ENCODE data around the gene POLR1C.

DNA sequence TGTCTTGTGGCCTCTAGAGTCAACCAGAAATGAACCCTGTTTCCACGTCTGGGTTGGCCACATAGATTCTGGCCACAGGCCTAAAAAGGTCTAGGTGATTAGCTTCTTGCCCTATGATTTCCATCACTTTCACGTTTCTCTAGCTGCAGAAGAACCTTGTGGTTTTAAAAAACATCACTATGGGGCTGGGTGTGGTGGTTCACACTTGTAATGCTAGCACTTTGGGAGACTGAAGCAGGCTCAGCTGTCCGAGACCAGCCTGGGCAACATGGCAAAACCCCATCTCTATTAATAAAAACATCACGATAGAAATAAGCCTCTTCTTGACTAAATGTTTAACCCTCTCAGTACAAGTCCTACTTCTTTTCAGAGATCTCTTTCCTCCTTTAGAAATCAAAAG lies 27.6 kb downstream of the POLR1C start:
- no peak for TF ChIP-seq POLR2A (IDR thresholded peaks at IDR 0.05)
- TF ChIP-seq, protein P1, sequence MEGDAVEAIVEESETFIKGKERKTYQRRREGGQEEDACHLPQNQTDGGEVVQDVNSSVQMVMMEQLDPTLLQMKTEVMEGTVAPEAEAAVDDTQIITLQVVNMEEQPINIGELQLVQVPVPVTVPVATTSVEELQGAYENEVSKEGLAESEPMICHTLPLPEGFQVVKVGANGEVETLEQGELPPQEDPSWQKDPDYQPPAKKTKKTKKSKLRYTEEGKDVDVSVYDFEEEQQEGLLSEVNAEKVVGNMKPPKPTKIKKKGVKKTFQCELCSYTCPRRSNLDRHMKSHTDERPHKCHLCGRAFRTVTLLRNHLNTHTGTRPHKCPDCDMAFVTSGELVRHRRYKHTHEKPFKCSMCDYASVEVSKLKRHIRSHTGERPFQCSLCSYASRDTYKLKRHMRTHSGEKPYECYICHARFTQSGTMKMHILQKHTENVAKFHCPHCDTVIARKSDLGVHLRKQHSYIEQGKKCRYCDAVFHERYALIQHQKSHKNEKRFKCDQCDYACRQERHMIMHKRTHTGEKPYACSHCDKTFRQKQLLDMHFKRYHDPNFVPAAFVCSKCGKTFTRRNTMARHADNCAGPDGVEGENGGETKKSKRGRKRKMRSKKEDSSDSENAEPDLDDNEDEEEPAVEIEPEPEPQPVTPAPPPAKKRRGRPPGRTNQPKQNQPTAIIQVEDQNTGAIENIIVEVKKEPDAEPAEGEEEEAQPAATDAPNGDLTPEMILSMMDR (IDR thresholded peaks at IDR 0.05): no peak
